ENCODE data around the gene TMEM258.

TMEM258 gene

DNA sequence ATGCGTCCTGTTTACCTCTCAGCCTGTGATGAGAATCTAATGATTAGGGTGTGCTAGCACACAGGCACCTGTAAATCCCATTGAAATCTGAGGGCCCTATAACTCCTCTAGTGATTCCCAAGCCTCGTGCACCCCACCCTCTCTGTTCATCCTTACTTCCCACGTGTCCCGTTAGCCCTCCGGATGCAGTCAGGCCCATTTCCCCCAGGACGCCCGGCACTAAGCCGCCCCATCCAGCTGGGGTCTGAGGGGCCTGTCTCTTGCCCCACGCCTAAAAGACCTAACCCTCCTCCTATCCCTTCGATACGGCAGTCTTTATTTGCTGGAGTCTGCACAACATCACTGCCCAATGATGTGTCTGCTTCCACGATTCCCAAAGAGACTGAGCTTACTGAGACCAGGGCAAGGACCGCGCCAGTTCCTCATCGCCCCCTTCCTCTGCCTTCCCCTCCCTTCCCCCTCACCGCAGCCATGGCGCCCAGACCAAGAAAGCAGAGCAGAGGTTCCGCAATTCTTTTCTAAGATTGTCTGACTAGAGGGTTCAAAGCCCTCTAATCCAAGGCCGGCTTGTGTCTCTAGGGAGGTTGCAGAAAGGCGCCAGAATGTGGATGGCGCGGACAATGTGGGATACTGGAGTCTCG lies 34.7 kb upstream of the TMEM258 start:
- TF ChIP-seq, protein P1, sequence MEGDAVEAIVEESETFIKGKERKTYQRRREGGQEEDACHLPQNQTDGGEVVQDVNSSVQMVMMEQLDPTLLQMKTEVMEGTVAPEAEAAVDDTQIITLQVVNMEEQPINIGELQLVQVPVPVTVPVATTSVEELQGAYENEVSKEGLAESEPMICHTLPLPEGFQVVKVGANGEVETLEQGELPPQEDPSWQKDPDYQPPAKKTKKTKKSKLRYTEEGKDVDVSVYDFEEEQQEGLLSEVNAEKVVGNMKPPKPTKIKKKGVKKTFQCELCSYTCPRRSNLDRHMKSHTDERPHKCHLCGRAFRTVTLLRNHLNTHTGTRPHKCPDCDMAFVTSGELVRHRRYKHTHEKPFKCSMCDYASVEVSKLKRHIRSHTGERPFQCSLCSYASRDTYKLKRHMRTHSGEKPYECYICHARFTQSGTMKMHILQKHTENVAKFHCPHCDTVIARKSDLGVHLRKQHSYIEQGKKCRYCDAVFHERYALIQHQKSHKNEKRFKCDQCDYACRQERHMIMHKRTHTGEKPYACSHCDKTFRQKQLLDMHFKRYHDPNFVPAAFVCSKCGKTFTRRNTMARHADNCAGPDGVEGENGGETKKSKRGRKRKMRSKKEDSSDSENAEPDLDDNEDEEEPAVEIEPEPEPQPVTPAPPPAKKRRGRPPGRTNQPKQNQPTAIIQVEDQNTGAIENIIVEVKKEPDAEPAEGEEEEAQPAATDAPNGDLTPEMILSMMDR (IDR thresholded peaks at IDR 0.05; ENCODE audit: control insufficient read depth, extremely low read depth, insufficient read depth), result no peak
- no peak for DNase-seq (ENCODE audit: low read depth)
- H3K4me3 ChIP-seq (ENCODE audit: low read depth, low read length), result peak overlapping the region; percentile 90

DNA sequence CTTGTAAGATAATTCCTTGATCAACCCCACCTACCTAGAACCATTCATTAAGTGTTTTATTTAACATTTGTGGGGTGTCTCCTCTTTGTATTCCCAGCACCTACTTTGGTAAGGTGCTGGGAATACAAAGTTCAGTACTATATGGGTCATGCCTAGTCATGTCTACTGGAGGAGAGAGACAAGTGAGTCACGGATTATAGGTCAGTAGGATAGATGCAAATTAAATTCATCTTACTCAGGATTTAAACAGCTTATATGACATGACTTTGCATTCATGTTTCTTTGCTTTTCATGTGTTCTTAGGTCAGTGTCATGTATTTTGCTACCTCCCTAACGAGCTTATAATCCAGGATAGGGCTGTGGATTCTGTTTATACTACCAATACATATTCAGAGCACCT lies 27.8 kb upstream of the TMEM258 start:
- TF ChIP-seq, protein P1 (IDR thresholded peaks at IDR 0.05; ENCODE audit: control insufficient read depth, extremely low read depth, insufficient read depth), result no peak
- no peak for DNase-seq (ENCODE audit: low read depth)

DNA sequence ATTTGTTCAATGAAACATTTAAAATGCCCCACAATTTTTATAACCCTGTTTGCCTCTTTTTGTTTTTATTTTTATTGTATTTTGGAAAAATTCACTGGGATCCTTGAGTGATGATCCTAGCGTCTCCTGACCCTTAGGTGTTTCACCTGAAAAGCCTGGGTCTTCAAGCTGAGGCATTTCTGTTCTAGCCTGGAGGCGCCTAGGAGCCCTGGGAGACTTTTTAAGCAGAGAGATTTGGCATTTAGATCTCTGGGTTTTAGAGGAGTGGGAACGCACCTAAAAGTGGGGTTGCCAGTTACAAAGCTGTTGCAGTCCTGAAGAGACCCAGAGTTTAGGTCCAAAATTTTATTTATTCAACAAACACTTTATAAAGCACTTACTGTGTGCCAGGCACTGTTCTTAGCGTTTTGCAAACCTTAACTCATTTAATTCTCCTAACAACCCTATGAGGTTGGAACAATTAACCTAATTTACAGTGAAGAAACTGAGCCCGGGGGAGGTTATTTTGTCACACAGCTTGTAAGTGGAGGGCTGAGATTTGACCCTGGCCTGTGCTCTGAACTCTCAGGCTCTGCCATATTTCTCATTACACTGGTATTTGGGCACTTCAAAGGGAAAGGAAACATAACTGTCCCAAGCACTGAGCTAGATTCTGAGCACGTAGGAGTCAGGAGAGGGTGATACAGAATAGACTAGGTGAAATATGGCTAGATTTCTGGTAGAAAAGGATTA lies 25.2 kb upstream of the TMEM258 start:
- TF ChIP-seq, protein P1 (IDR thresholded peaks at IDR 0.05; ENCODE audit: control insufficient read depth, extremely low read depth, insufficient read depth), result no peak
- DNase-seq (ENCODE audit: low read depth), result no peak
- peak overlapping the region; percentile 78 for H3K4me3 ChIP-seq (ENCODE audit: low read depth, low read length)

More for the DNA sequence above, 27.8 kb upstream of the TMEM258 start:
- H3K4me3 ChIP-seq (ENCODE audit: low read depth, low read length), result no peak overlapping the region

DNA sequence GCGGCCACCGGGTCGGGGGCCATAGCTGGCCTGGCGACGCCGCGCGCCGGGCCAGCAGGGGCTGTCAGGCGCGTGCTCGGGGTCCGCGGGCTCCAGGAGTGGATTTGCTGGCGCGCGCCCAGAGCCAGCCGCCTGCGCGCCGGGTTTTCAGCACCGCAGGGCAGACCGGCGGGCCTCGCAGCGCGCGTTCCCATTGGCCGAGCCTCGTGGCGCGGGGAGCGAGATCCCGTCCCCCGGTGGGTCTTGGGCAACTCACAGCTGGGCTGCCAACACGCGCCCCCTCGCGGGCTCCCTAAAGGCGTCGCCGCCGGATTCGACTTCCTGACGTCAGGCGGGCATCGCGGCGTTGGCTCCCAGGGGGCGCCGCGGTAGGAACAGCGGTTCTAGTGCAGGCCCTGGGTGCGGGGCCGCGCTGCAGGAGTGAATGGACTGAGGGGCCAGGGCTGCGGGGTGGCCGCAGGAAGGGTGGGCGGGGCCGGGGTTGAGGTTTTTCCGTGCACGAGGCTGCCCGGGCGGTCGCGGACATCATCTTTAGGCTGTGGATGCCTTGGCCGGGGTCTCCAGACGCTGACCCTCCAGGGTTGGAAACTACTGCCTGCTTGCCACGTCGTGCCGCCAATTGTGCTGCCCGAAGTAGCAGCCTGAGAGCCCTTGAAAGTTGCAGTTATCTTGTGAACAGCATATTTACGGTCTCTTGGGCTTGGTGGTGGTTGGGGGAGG lies 24.5 kb upstream of the TMEM258 start, which contains the start of gene FADS1:
FADS1 (minus strand) TSS at position 268 of the 720 bp plus-strand sequence; CDS start at position 194, 74 bp downstream.
- peak within 1 kb of the TSS; percentile 78 for H3K4me3 ChIP-seq (ENCODE audit: low read depth, low read length)
- DNase-seq (ENCODE audit: low read depth), result no peak
- TF ChIP-seq, protein P1 (IDR thresholded peaks at IDR 0.05; ENCODE audit: control insufficient read depth, extremely low read depth, insufficient read depth), result peak; percentile 70

DNA sequence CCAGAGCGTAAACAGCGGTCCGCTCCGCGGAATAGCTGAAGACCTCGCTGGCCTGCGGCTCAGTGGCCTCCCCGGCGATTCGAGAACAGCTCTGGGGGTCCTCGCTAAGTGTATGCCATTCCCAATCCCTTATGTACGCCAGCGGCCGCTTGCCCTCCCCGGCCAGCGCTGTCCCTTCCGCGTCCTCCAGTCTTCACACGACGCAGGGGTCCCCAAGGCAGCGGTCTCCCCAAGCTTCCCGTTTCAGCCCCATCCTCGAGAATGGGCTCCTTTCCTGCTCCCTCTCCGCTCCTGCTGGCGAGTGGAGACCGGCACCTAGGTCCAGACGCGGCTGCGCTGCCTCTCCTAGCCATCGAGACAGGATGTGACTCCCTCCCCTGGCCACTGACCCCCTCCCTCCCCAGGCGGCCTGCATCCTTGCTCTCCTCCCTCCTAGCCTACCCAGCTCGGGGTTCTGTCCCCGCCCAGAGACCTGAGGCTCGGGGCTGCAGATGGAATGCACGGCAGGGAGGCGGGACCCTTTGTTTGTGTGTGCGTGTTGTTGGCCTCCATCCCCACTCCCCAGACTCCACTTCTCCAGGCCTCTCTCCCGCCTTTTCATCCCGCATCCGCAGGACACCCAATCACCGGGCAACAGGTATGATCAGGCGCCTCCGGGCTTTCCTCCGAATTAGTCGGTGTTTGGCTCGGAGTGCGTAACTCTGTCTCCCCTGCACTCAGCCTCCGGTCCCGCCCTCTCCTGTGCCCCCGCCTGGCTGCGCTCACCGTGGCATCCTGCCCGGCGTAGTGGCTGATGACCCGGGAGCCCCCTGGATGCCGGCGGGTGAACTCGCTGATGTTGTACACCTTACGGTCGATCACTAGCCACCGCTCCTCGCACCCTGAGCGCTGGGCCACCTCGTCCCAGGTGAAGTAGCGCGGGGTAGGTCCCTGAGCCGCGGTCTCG lies 23.7 kb upstream of the TMEM258 start:
- H3K4me3 ChIP-seq (ENCODE audit: low read depth, low read length), result peak overlapping the region; percentile 78
- TF ChIP-seq, protein P1 (IDR thresholded peaks at IDR 0.05; ENCODE audit: control insufficient read depth, extremely low read depth, insufficient read depth), result no peak
- DNase-seq (ENCODE audit: low read depth), result no peak
